HG02759 (cell line): ENCODE data around the gene CTAG2.
"Not testable (repeated sequence)": the region's sequence is repeated elsewhere in the genome, so short reads cannot be mapped to it uniquely, and the experiment has no call there.

Experiments used
- ATAC-seq: cut with Tn5 transposase; IDR thresholded peaks from one replicate; pipeline ENCODE4 v1.9.1; 2021; ENCODE audit warnings: mild to moderate bottlenecking, moderate library complexity; ENCODE audit not compliant: unreplicated experiment

CTAG2 gene

DNA sequence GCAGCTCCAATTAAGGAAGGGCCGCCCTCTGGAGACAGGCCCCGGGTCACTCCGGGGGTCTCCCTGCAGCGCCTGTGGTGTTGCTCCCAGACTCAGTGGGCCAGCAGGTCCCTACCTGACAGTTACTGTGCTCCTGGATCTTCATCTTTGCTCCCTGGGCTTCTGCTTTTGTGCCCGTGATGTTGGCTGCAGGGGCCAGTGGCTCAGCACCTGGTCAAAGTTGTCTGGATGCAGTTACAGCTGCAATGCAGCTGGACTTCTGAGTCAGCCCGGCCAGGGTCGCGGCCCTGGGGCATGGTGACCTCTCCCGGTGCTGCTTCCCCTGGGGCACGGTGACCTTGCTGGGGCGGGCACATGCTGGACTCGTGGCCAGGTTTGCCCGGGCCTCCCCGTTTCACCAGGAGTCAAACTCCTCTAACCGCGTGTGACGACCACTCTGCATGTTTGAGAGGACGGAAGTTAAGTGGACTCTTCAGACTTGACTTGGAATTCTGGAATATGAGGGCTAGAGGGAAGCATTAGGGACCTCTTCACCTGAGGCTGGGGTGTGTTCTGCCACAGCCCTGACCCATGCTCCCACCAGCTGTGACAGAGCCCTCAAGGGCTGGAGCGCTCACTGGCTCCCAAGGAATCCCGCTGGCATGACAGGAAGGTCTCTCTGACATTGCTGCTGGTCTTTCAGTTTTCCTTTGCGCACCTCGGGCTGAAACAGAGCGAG is 3.7 kb downstream of the CTAG2 start:
- ATAC-seq = no peak

DNA sequence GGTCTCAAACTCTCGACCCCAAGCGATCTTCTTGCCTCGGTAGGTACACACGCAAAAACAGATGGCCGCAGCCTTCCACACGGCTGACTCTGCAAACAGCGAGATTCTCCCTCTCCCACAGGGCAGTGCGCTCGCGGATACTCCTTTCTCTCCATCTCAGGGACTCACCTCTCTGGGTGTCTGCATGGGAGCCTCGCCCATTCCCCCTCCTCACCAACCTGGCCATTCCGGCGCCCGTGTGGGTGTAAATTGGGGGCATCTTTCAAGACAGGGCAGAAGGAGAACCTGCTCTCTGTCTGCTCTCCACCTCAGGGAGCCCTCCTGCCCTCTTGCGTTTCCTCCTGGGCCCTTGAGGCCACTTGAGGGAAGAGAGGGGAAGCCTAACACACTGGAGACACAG is 4.4 kb downstream of the CTAG2 start:
- no peak for ATAC-seq

DNA sequence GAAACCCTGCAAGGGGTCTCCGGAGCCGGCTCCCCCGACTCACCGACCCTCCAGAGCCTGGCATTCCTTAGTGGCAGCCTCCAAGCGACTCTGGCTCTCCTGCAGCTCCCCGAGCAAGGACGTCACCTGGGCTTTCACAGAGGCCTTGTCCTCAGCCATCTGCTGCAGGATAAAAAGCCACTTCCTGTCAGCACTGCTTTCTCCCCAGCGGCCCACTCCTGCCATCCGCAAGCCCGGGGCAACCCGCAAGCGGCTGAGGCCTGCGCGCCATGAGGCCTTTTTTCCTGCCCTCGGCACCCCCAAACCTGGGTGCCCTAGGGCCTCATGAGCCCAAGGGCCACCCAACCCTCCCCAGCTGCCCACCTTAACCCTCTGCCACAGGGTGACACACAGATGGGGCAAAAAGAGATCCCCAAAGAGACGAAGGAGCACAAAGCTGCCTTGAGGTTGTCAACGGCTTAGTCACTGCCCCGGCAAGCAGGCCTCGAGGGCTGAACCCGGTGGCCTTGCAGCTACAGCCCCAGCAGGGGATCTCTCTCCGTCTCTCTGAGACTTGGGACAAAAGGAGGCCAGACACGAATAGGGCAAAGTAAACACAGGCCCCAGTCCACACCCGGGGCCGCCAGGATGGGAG is 7.5 kb downstream of the CTAG2 start:
- not testable (repeated sequence) for ATAC-seq

DNA sequence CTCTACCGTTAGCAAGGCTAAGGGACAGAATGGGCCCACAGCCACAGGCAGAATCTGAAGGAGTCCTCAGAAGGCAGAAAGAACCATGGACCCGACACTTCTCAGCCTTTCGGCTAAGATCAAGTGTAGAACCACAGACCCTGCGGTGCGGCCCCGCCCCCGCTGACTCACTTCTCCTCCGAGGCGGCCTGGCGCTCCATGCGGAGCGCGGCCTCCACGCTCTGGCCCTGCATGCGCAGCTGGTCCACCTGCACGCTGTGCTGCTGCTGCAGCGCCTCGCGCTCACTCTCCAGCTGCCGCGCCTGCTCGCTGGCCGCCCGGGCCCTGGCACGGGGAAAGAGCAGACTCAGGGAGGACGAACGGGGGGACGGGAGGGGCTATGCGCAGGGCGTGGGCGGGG is 9.7 kb downstream of the CTAG2 start:
- not testable (repeated sequence) for ATAC-seq

DNA sequence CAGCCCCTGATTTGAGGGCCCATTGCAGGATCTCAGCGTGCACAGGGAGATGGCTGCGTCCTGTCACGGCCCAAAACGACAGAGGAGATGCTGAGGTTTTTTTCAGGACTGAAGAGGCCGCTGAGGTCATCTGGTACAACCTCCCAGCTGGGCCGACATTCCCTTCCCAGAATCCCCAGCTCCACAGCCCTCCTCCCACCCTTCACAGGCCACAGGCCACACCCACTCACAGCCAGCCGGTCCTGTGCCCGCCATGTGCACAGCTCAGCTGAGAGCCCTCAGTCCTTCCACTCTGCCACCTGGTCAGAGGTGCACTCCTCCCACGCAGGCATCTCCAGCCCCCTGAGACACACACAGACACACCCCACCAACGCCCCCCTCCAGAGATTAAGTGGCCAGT is 11.6 kb downstream of the CTAG2 start:
- not testable (repeated sequence) for ATAC-seq

DNA sequence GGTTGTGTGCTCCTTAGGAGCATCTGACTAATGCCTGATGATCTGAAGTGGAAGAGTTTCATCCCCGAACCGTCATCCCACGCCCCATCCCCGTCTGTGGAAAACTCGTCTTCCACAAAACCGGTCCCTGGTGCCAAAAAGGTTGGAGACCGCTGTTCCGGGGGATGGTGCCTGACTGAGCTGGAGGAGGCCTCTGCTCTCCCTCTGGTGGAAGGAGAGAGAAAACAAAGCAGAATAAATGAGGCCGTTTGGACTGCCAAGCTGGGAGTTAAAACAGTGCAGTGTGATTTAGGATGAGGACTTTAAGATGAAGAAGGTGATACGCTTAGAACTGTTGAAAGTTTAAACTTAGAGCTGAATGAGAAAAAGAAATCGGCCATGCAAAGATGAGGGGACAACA is 19.7 kb downstream of the CTAG2 start:
- not testable (repeated sequence) for ATAC-seq

DNA sequence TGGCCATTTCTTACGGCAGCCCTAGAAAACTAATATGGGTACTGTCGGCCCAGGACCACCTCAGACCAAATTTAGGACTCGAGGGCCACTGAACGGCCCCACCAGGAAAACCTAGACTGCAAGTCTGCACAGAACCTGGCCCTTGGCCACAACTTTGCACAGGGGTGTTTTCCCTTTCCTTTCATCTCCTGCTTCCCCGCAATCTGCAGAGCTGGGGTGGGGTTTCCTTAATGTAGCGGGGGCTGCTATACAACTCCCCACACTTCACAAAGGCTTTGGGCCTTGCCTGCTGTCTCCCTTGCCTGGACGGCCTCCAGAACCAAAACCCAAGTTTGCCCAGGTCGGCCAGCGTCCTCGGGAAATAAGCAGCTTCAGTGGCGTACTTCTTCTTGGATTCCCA is 22.4 kb downstream of the CTAG2 start:
- ATAC-seq = not testable (repeated sequence)

DNA sequence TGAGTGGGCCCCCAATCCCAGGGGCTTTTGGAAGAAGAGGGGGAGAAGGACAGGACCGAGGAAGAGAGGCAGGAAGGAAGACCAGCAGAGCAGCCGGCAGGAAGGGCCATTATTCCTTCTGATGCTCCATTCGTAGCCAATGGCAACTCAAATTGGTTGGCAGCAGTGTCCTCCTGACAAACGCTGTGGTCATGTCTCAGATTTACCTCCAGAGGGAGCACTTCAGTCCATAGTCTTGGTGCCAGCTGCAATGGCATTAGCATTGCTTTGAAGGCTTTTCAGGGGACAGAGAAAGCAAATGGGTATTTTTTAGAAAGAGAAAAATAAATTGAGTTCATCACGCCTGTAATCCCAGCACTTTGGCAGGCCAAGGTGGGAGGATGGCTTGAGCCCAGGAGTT is 24.4 kb downstream of the CTAG2 start:
- ATAC-seq = not testable (repeated sequence)

DNA sequence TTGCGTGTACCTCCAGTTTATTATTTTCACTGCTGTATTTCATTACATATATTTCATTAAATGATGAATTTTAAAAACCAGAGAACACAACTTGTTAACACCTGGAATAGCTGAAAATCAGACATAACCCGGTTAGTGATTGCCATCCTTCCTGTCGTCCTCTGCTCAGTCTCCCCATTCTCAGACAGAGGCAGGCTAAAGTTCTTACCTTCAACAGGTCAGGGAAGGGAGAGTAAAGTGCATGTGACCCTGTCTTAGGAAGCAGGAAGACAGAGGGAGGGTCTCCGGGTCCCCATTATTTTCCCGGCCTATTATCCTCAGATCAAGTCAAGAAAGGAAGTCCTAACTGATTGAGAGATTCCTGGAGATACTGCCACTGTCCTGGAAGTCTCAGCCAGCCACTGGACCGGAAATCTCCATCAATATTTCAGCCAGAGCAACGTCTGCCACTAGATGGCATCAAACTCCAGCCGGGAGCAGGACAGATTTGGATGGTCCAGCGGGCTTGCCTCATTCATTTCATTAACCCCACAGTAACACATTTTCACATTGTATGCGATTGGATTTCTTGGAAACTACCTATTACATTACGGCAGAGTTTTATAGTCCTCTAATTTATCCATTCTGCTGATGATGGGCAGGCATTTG is 32.5 kb downstream of the CTAG2 start:
- ATAC-seq = not testable (repeated sequence)

DNA sequence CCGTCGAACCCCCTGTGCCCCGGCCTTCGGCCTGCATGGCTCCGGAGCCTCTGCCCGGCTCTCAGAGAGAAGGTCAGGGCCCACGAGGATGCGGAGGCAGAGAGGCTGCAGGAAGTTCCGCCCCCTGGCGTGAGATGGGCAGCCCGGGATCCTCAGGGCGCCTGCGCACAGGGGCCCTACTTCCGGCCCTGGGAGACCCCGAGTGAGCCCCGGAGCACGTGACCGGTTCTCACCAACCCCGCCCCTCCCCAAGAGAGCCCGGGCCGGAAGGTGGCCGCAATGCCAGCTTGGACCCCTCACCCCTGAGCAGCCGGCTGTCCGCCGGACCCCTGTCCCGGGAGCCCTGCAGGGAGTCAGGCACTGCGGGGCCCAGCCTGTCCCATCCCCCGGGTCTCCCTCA is 34.2 kb downstream of the CTAG2 start, which contains the start of gene CTAG1B:
TSS of gene CTAG1B (minus strand) at position 101 of the 400 bp plus-strand sequence. CDS start at position 37, 64 bp downstream.
- not testable (repeated sequence) for ATAC-seq

DNA sequence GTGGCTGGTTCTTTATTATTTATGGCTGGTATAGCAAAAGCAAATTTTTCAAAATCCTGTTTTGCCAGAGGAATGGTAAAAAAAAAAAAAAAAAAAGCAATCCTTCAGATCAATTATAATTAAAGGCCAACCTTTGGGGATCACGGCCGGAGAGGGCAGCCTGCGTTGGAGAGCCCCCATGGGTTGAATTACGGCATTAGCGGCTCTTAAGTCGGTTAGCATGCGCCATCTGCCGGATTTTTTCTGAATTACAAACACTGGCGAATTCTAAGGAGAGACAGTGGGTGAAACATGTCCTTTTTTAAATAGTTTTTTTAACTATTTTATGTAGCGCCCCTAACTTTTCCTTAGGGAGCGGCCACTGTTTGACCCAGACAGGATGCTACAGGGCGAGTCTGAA is 39.8 kb downstream of the CTAG2 start:
- ATAC-seq = not testable (repeated sequence)

DNA sequence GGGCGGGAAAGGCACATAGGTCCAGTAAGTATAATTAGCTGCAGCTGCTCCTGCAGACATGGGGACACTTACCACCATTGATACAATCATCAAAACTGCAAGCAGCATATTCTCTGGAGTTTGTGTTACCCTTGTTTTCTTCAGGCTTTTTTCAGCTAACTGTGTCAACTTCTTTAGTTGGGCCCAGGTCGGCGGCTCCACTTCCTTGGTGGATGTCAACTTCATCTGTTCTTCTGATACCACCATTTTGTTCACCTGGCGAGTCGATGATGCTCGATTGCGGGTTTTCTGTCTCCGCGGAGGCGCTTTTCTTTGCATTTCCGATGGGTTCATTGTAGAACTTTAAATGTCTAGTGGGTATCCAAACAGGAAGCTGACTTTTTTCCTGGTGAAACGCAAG is 42.2 kb downstream of the CTAG2 start:
- not testable (repeated sequence) for ATAC-seq

DNA sequence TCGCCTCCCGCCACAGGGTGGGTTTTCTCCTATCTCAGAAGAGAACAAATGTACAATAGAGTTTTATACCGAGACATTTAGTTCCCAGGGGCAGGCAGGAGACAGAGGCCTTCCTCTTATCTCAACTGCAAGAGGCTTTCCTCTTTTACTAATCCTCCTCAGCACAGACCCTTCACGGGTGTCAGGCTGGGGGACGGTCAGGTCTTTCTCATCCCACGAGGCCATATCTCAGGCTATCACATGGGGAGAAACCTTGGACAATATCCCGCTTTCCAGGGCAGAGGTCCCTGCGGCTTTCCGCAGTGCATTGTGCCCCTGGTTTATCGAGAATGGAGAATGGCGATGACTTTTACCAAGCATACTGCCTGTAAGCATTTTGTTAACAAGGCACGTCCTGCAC is 44.6 kb downstream of the CTAG2 start:
- not testable (repeated sequence) for ATAC-seq

DNA sequence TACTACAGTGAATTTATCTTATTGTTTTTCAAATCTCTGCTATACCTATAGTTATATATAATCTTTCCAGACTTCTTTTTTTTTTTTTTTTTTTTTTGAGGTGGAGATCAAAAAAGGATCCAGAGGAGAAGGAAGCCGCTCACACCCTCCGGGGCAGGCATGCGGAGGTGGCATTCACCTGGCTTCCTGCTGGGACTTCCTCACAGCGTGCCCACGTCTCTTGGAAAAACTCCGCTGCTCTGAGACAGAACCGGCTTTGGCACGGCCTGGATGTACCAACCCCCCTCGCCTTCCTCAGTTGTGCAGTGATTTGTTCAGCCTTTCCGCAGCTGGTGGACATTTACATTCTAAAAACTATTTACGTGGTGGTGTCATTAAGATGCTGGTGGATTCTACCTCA is 45.4 kb downstream of the CTAG2 start:
- ATAC-seq = not testable (repeated sequence)

DNA sequence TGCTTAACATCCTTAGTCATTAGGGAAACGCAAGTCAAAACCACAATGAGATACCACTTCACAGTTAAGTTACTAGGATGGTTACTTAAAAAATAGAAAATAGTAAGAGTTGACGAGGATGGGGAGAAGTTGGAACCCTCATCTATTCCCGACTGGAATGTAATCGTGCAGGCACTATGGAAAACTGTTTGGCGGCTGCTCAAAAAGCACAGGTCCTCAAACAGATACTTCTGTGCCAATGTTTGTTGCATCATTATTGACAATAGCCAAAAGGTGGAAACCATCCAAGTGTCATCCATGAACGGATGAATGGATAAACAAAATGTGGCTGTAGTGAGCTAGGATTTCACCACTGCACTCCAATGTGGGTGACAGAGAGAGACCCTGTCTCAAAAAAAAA is 46.0 kb downstream of the CTAG2 start:
- ATAC-seq = no peak

DNA sequence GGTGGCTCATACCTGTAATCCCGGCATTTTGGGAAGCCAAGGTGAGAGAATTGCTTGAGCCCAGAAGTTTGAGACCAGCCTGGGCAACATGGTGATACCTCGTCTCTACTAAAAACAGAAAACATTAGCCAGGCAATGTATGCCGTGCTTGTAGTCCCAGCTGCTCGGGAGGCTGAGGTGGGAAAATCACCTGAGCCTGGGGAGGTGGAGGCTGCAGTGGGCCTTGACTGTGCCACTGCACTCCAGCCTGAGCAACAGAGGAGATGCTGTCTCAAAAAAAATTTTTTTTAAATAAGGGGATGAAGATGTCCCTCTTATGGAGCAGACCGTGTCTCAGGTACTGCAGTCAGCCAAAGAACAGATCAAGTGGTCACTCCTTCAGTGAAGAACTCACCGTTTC is 47.8 kb downstream of the CTAG2 start:
- ATAC-seq = no peak

DNA sequence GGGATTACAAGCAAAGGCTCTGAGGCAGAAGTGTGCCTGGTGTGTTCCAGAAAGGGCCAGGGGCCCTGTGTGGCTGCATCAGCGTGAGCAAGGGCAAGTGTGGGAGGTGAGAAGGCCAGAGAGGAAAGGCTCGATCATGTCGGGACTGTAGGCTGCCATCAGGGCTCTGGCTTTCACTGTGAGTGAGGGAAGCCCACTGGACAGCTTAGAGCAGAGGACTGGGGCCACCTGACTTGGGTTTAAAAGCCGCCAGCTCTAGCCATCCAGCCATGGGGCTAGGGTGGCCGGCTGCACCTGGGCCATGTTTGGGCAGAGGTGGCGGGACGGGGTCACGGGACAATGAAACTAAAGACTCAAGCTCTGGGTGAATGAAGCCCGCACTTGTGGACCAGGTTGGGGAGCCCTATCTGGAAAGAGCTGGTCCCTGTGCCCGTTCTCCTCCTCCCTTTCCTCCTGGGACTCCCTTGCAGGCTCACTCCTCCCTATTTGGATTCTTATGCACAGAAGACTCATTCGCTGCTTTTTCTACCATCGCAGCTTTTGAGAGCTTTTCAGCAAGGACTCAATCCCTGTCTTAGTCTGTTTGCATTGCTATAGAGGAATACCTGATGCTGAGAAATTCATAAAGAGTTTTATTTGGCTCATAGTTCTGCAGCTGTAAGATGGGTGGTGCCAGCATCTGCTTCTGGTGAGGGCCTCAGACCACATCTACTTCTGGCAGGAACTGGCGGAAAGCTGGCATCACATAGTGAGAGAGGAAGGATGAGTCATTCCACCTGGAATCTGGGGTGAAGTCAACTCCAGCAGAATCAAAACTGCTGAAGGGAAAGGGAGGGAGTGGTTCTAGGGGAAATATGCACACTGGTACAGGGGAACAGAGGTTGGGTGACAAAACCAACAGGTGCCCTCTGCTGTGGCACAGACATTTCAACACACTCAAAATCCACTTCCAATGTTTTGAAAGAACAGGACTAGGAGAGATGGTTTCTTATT is 49.6 kb downstream of the CTAG2 start:
- ATAC-seq = no peak

DNA sequence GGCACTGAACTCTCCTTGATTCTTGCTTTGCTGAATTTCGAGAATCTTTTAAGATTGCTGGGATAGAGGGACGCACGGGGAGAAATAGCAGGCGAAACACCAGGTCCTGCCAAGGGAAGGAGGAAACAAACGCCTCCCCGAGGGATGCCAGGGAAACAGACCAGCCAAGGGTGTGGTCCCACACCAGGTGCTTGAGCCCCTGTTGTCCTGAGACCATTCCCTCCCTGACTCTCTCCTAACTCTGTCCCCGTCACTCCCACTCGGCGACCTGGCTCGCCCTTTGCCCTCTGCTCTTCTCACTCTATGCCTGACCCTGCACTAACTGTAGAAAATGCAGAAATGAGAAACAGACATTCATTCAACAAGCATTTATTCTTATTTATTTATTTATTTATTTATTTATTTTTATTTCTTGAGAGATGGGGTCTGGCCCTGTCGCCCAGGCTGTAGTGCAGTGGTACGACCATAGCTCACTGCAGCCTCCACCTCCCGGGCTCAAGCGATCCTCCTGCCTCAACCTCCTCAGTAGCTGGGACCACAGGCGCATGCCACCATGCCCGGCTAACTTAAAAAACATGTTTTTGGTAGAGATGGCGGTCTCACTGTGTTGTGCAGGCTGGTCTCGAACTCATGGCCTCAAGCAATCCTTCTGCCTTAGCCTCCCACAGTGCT is 50.5 kb downstream of the CTAG2 start:
- ATAC-seq = no peak

DNA sequence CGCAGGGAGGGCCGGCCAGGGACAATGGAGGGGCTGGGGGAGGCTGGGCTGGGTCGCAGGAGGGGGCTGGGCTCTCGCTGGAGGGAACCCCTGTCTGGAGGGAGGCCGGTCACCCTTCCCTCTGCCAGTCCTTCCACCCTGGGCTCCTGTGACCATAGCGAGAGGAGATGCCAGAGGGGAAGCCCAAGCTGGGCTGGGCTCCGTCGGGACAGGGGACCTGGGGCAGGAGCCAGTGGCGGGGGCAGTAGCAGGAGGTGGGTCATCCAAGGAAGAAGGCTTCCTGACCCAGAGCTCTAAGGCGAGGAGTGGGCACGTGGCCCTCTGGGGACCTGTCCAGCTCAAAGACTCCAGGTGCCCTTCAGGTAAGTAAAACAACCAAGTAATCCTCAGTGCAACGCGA is 51.2 kb downstream of the CTAG2 start:
- ATAC-seq = no peak
